Astrocyte of the cerebellum (primary cell): ENCODE measurements around the gene DHX29.

Experiments
- DNase-seq: peaks from one replicate; pipeline ENCODE4 v3.0.0-alpha.2; 2011; ENCODE audit warnings: low read depth
- H3K4me3 ChIP-seq: 2 replicates; pipeline ENCODE4 v1.5.1; 2011; ENCODE audit warnings: mild to moderate bottlenecking, low read depth, low read length, moderate library complexity
- CTCF ChIP-seq: IDR thresholded peaks from 2 replicates; pipeline ENCODE4 v1.5.1; 2012; ENCODE audit warnings: low read length, low read depth, moderate library complexity, mild to moderate bottlenecking; ENCODE audit errors: missing control alignments
- in situ Hi-C: cut with HindIII; loops from 2 replicates; pipeline ENCODE4 v1.10.0; 2017; ENCODE audit warnings: low sequenced_read_pairs

DHX29 gene

GRCh38 chr5:55218967-55219366, 88.5 kb downstream of the DHX29 start:
- no peak overlapping the region for H3K4me3 ChIP-seq
- in situ Hi-C loops, result no loop called here
- no peak for DNase-seq
- TF ChIP-seq CTCF, result no peak

GRCh38 chr5:55211184-55211874, 96.2 kb downstream of the DHX29 start:
- H3K4me3 ChIP-seq, result no peak overlapping the region
- no peak for DNase-seq
- in situ Hi-C loops, result no loop called here
- TF ChIP-seq CTCF, result no peak
